Lower lobe of right lung (tissue), 2 donors: ENCODE measurements around the gene RTL3. TPM values are rescaled to one million over a fixed set of nuclear protein-coding genes. Genes with fewer than 3 reads are reported as not detected.

Source experiments
- ATAC-seq, 2 donors: fragments of 200-7000 bp; cut with Tn5 transposase; one replicate each; pipeline ENCODE4 v1.9.1; 2020 to 2022; ENCODE audit warnings: mild to moderate bottlenecking in 2 of 2, moderate library complexity in 2 of 2
- DNase-seq: peaks from one replicate; pipeline ENCODE4 v3.0.0-alpha.2; 2020
- H3K27ac ChIP-seq: fragments of 200-600 bp; one replicate; pipeline ENCODE4 v1.8.0; 2022
- H3K27me3 ChIP-seq: fragments of 200-600 bp; one replicate; pipeline ENCODE4 v1.8.0; 2022; ENCODE audit warnings: low read depth
- H3K36me3 ChIP-seq: fragments of 200-600 bp; one replicate; pipeline ENCODE4 v1.8.0; 2022; ENCODE audit warnings: mild to moderate bottlenecking
- H3K4me1 ChIP-seq: fragments of 200-600 bp; one replicate; pipeline ENCODE4 v1.8.0; 2022
- H3K4me3 ChIP-seq: fragments of 200-600 bp; one replicate; pipeline ENCODE4 v1.8.0; 2022; ENCODE audit warnings: mild to moderate bottlenecking
- H3K9me3 ChIP-seq: fragments of 200-600 bp; one replicate; pipeline ENCODE4 v1.8.0; 2022
- intact Hi-C: fragments of 100-400 bp; cut with DNase I; formaldehyde crosslinking; loops from one replicate; pipeline ENCODE4 v1.11.0; 2022
- total RNA-seq: library from RNA; stranded (reverse); fragmentation: NEBNext Ultra II Directional; extraction: Animal tissue kit (Norgen Biotek cat#: 25700); gene quantifications from one replicate; pipeline ENCODE4 v1.2.1, GENCODE V29; 2021
- TF ChIP-seq, protein P1 (sequence below): fragments of 200-600 bp; IDR thresholded peaks from one replicate; pipeline ENCODE4 v1.8.0; 2022; ENCODE audit warnings: antibody characterized with exemption, mild to moderate bottlenecking
- donor health status: DM: no; HTN: yes; CAD: no; lungs with severe emphysema.

The RTL3 gene
- total RNA-seq, 1 donor from 2014 or later = not detected

DNA sequence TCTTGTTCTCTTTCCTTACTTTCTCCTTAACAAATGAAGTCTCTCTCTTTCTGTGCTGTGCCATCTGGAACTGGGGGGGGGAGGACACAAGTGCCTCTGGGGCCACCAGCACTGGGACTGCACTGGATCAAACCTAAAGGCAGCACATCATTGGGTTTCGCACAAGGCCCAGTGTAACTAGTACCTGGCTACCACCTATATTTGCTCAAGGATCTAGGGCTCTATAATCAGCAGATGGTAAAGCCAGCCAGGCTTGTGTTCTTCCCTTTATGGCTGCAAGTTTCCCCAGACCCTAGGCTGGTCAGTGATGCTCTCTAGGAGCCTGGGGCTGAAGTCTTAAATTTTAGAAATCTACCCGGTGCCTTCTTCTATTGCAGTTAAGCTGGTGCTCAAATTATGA lies 40.1 kb downstream of the RTL3 start:
- Histone ChIP-seq H3K4me1 (no peaks in the 10 kb centered on the region), H3K4me3 (no peak overlapping the region)

GRCh38 chrX:78614264-78614663 lies 44.9 kb downstream of the RTL3 start:
- no peak for ATAC-seq
- Histone ChIP-seq H3K27ac (no peak overlapping the region), H3K36me3 (no peaks in the 10 kb centered on the region), H3K9me3 (no peaks in the 10 kb centered on the region), H3K4me3 (no peak overlapping the region), H3K27me3 (no peaks in the 10 kb centered on the region), H3K4me1 (no peaks in the 10 kb centered on the region)
- TF ChIP-seq, protein P1, sequence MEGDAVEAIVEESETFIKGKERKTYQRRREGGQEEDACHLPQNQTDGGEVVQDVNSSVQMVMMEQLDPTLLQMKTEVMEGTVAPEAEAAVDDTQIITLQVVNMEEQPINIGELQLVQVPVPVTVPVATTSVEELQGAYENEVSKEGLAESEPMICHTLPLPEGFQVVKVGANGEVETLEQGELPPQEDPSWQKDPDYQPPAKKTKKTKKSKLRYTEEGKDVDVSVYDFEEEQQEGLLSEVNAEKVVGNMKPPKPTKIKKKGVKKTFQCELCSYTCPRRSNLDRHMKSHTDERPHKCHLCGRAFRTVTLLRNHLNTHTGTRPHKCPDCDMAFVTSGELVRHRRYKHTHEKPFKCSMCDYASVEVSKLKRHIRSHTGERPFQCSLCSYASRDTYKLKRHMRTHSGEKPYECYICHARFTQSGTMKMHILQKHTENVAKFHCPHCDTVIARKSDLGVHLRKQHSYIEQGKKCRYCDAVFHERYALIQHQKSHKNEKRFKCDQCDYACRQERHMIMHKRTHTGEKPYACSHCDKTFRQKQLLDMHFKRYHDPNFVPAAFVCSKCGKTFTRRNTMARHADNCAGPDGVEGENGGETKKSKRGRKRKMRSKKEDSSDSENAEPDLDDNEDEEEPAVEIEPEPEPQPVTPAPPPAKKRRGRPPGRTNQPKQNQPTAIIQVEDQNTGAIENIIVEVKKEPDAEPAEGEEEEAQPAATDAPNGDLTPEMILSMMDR = no peak
- no peak for DNase-seq
- intact Hi-C loops = no loop called here

More for the DNA sequence above, 40.1 kb downstream of the RTL3 start:
- Histone ChIP-seq H3K27ac (no peak overlapping the region), H3K27me3 (no peaks in the 10 kb centered on the region), H3K36me3 (no peaks in the 10 kb centered on the region), H3K9me3 (no peaks in the 10 kb centered on the region)
- ATAC-seq (no peak), DNase-seq (no peak)
- intact Hi-C loops = no loop called here
- TF ChIP-seq, protein P1 = no peak

Other genes with a start within 250 kb of the RTL3 start
- gene LPAR4, start 88.4 kb upstream of the RTL3 start, total RNA-seq = 0.18 TPM